Transverse colon (tissue), 3 donors: Measurements from ENCODE around the gene IL4R.

Experiments
- CTCF ChIP-seq, 5 experiments: fragments of 200-600 bp in 3 of 5; fragments of 450-650 bp in 2 of 5; sonication (generic) in 3 of 5; IDR thresholded peaks; 1 replicate in 2 of 5; 2 replicates in 3 of 5; pipeline ENCODE4 v1.5.1; 2016 to 2017; ENCODE audit warnings: antibody characterized with exemption in 5 of 5, inconsistent platforms in 3 of 5, mild to moderate bottlenecking in 2 of 5, moderate library complexity in 1 of 5
- EP300 ChIP-seq: sonication (generic); formaldehyde crosslinking; IDR thresholded peaks from one replicate; pipeline ENCODE4 v1.6.1; 2017; ENCODE audit warnings: antibody characterized with exemption, low read depth
- POLR2A ChIP-seq: fragments of 450-650 bp; IDR thresholded peaks from one replicate; pipeline ENCODE4 v1.6.1; 2016; ENCODE audit warnings: antibody characterized with exemption, mild to moderate bottlenecking, moderate library complexity

- no peak for TF ChIP-seq CTCF (IDR thresholded peaks at IDR 0.05)
- TF ChIP-seq POLR2A, result no peak
- TF ChIP-seq EP300, result no peak
Measured at GRCh38 chr16:27363246-27363632, 49.5 kb downstream of the IL4R start.
